T-cell (primary cell): ENCODE measurements around the gene WDR62. TPM values are rescaled to one million over a fixed set of nuclear protein-coding genes. Genes with fewer than 3 reads are reported as not detected.

ENCODE experiments used
- ATAC-seq, 4 experiments: fragments of 200-7000 bp in 3 of 4; fragments of 150-1000 bp in 1 of 4; cut with Tn5 transposase; replicated peaks in 1 of 4; 1 replicate in 3 of 4; 2 replicates in 1 of 4; pipeline ENCODE4 v1.10.0; 2021; ENCODE audit warnings: moderate library complexity in 3 of 4, mild to moderate bottlenecking in 2 of 4, moderate number of reproducible peaks in 1 of 4
- CTCF ChIA-PET, 2 donors: fragments of 300-600 bp; sonication (Branson Sonifier 250); formaldehyde crosslinking; loops; one replicate each; lab custom pipeline; 2022; ENCODE audit warnings: antibody characterized with exemption in 2 of 2; lab: Charles Lee
- POLR2A ChIA-PET, 2 donors: fragments of 300-600 bp; sonication (Branson Sonifier 250); formaldehyde crosslinking; loops; one replicate each; lab custom pipeline; 2022; ENCODE audit warnings: antibody characterized with exemption in 2 of 2; lab: Charles Lee
- DNase-seq, 35 experiments: peaks; one replicate each; pipeline versions ENCODE4 v3.0.0 to v3.0.0-alpha.2; 2013 to 2023
- H3K27ac ChIP-seq: one replicate; pipeline ENCODE4 v1.5.1; 2013; ENCODE audit warnings: low read length
- H3K27me3 ChIP-seq, 2 experiments: replicated peaks in 1 of 2; 1 replicate in 1 of 2; 2 replicates in 1 of 2; pipeline versions ENCODE4 v1.6.1 to v1.7.0; 2013; ENCODE audit warnings: low read length in 1 of 2, mixed read lengths in 1 of 2; ENCODE audit not compliant: control insufficient read depth in 2 of 2, insufficient read depth in 2 of 2; ENCODE audit errors: extremely low read depth in 1 of 2
- H3K36me3 ChIP-seq, 2 donors: 1 replicate in 1 of 2; 2 replicates in 1 of 2; pipeline versions ENCODE4 v1.6.1 to v1.7.0; 2013; ENCODE audit warnings: low read length in 1 of 2; ENCODE audit not compliant: control insufficient read depth in 2 of 2, insufficient read depth in 1 of 2; ENCODE audit errors: extremely low read depth in 1 of 2
- H3K4me1 ChIP-seq, 2 experiments: 1 replicate in 1 of 2; 2 replicates in 1 of 2; pipeline versions ENCODE4 v1.6.1 to v1.7.0; 2013; ENCODE audit warnings: low read length in 2 of 2, mixed read lengths in 1 of 2; ENCODE audit not compliant: insufficient read depth in 2 of 2, control insufficient read depth in 1 of 2; ENCODE audit errors: extremely low read depth in 1 of 2
- H3K4me3 ChIP-seq, 2 donors: 1 replicate in 1 of 2; 2 replicates in 1 of 2; pipeline versions ENCODE4 v1.5.1 to v1.7.0; 2013; ENCODE audit warnings: mild to moderate bottlenecking in 2 of 2, low read length in 1 of 2, moderate library complexity in 1 of 2; ENCODE audit not compliant: control insufficient read depth in 1 of 2; ENCODE audit errors: extremely low read depth in 1 of 2
- H3K9me3 ChIP-seq: 2 replicates; pipeline ENCODE4 v1.7.0; 2013
- H3K27ac Mint-ChIP-seq, 2 donors: one replicate each; pipeline ENCODE4 v1.8.0; 2020 to 2021; ENCODE audit warnings: mild to moderate bottlenecking in 2 of 2, mixed read lengths in 2 of 2
- H3K27me3 Mint-ChIP-seq, 2 donors: one replicate each; pipeline ENCODE4 v1.8.0; 2021 to 2022; ENCODE audit warnings: mixed read lengths in 2 of 2
- H3K36me3 Mint-ChIP-seq: one replicate; pipeline ENCODE4 v1.8.0; 2021; ENCODE audit warnings: mixed read lengths
- H3K4me1 Mint-ChIP-seq, 3 donors: one replicate each; pipeline ENCODE4 v1.8.0; 2020 to 2022; ENCODE audit warnings: mixed read lengths in 3 of 3, mild to moderate bottlenecking in 1 of 3
- H3K4me3 Mint-ChIP-seq, 3 donors: one replicate each; pipeline ENCODE4 v1.8.0; 2020 to 2022; ENCODE audit warnings: mild to moderate bottlenecking in 3 of 3, mixed read lengths in 3 of 3, moderate library complexity in 3 of 3
- H3K9me3 Mint-ChIP-seq, 3 donors: one replicate each; pipeline ENCODE4 v1.8.0; 2020 to 2022; ENCODE audit warnings: mixed read lengths in 3 of 3
- WGBS: methylation state at CpG from one replicate; pipeline ENCODE4 v1.1.5; 2013; ENCODE audit warnings: missing lambda C conversion rate; ENCODE audit not compliant: insufficient coverage; 5-methylcytosine and 5-hydroxymethylcytosine counted together
- total RNA-seq, 35 experiments: library from RNA in 6 of 35; stranded (reverse) in 6 of 35; fragments of 120-200 nt in 1 of 35; gene quantifications; one replicate each; pipeline versions ENCODE4 v1.2.1 to v1.2.4 and lab custom pipeline; 2013 to 2026

The WDR62 gene
- total RNA-seq, 5 donors from 2014 or later (not counting 1 experiment from before 2014, with no cell fraction given) = 1.3 to 3.3 (median 2.2) TPM

DNA sequence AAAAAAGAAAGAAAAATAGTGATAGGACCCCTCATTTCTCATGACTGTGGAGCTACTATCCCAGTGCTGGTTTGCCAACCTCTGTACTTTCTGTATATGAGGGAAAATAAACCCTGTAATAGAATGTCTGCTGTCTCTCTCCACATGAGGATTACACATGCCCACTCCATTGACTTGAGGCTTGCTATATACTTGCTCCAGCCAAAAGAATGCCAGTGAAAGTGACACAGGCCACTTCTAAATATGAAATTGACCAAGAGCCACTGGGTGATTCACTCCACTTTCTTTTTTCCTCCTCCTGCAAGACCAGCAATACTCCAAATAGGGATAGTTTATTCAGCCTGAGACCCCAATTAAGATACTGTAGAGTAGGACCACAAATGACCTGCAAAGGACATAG lies 6.9 kb upstream of the WDR62 start:
- peaks cover 0 to under 1% of the 10 kb centered on the region in 2 experiments for H3K4me1 ChIP-seq
- CTCF ChIA-PET = interaction anchor here in 1 of 2 donors (0.6 kb wide), 1 partner anchor 90 kb away, joined by 4 read pairs; no protein-coding TSS in a partner anchor
- H3K27ac ChIP-seq = no peak overlapping the region
- Mint-ChIP-seq H3K36me3 (peaks cover 18% of the 10 kb centered on the region), H3K4me3 (no peak overlapping the region), H3K27ac (no peak overlapping the region), H3K4me1 (peaks cover 8 to 12% (median 10%) of the 10 kb centered on the region in 3 donors), H3K27me3 (no peaks in the 10 kb centered on the region), H3K9me3 (no peaks in the 10 kb centered on the region)
- H3K4me3 ChIP-seq = no peak overlapping the region
- no peaks in the 10 kb centered on the region for H3K9me3 ChIP-seq
- DNase-seq (no peak), ATAC-seq (no peak)
- H3K36me3 ChIP-seq = peaks cover 0 to 3% of the 10 kb centered on the region in 2 donors
- POLR2A ChIA-PET = no interaction called here
- no peaks in the 10 kb centered on the region for H3K27me3 ChIP-seq

DNA sequence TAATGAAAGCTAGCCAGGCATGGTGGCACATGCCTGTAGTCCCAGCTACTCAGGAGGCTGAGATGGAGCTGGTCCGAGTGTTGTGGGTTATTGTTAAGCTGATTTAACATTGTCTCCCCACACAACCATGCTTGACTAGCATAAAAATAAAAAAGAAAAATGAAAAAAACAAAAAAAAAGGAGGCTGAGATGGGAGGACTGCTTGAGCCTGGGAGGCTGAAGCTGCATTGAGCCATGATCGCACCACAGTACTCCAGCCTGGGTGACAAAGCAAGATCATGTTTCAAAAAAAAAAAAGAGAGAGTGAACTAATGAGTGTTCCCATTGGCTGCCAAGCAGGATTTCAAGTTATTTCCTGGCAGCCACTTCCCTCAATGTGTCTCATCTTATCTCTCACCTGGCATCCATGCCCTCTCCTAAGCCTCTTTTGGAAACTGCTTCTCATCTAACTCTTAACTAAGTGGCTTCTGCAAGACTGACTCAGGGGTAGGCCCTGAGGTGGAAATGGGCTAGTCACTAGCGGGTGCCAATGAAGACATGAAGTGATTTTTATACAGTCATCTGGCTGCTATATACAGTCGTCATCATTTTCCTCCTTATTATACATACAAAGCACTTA lies 5.5 kb upstream of the WDR62 start:
- Histone ChIP-seq H3K4me3 (no peak overlapping the region), H3K27me3 (no peaks in the 10 kb centered on the region), H3K9me3 (no peaks in the 10 kb centered on the region), H3K36me3 (peaks cover 0 to 3% of the 10 kb centered on the region in 2 donors), H3K4me1 (peaks cover 5 to 10% of the 10 kb centered on the region in 2 experiments), H3K27ac (no peak overlapping the region)
- no peaks in the 10 kb centered on the region for H3K27me3 Mint-ChIP-seq
- H3K9me3 Mint-ChIP-seq = no peaks in the 10 kb centered on the region
- CTCF ChIA-PET = no interaction called here
- peaks cover 13 to 18% (median 16%) of the 10 kb centered on the region in 3 donors for H3K4me1 Mint-ChIP-seq
- POLR2A ChIA-PET = no interaction called here
- DNase-seq = no peak
- WGBS = 100% methylated on average over 1 of the region's 4 CpGs
- ATAC-seq = no peak
- H3K36me3 Mint-ChIP-seq = peaks cover 18% of the 10 kb centered on the region
- no peak overlapping the region for H3K4me3 Mint-ChIP-seq
- H3K27ac Mint-ChIP-seq = no peak overlapping the region

DNA sequence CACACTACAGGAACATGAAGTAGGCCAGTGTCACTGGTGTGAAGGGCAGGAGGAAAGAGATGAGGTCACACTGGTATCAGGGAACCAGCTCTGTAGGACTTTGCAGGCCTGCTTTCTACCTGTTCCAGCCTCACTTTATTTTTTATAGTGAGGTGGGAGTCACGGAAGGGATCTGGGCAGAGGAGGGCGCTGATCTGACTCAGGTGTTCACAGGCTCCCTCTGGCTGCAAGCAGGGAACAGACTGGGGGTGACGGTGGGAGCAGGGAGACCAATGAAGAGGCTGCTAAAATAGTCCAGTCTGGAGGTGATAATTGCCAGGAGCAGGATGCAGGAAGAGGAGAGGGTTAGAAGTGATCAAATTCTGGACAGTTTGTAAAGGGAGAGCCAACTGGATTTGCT lies 3.5 kb upstream of the WDR62 start:
- H3K4me3 ChIP-seq = no peak overlapping the region
- 73% methylated on average over 3 of the region's 3 CpGs for WGBS
- no peak overlapping the region for H3K27ac ChIP-seq
- Mint-ChIP-seq H3K4me1 (peaks cover 21 to 25% (median 22%) of the 10 kb centered on the region in 3 donors), H3K36me3 (peaks cover 9% of the 10 kb centered on the region), H3K4me3 (peak overlapping the region in 1 of 3 donors; percentile 37), H3K9me3 (no peaks in the 10 kb centered on the region), H3K27me3 (no peaks in the 10 kb centered on the region), H3K27ac (peak overlapping the region in 1 of 2 donors; percentile 46)
- no peaks in the 10 kb centered on the region for H3K27me3 ChIP-seq
- no peak for ATAC-seq
- peaks cover 12 to 21% of the 10 kb centered on the region in 2 experiments for H3K4me1 ChIP-seq
- no peaks in the 10 kb centered on the region for H3K9me3 ChIP-seq
- no peak for DNase-seq
- CTCF ChIA-PET = no interaction called here
- no peaks in the 10 kb centered on the region for H3K36me3 ChIP-seq
- POLR2A ChIA-PET = no interaction called here

DNA sequence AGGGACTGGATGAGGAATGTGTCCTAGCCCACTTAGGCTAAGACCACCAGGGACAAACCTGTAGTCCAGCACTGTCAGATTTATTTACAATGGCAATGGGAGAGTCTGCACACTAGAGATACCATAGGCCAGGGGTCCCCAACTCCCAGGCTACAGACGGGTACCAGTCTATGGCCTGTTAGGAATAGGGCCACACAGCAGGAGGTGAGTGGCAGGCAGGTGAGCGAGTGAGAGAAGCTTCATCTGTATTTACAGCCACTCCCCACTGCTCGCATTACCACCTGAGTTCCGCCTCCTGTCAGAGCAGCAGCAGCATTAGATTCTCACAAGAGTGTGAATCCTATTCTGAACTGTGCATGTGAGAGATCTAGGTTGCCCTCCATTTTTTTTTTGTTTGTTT lies 3.1 kb upstream of the WDR62 start:
- ATAC-seq = no peak
- no peak for DNase-seq
- peak overlapping the region in 1 of 3 donors; percentile 37 for H3K4me3 Mint-ChIP-seq
- POLR2A ChIA-PET = no interaction called here
- no peak overlapping the region for H3K4me3 ChIP-seq
- peaks cover 8% of the 10 kb centered on the region for H3K36me3 Mint-ChIP-seq
- H3K27me3 Mint-ChIP-seq = no peaks in the 10 kb centered on the region
- CTCF ChIA-PET = no interaction called here
- no peak overlapping the region for H3K27ac ChIP-seq
- H3K27ac Mint-ChIP-seq = peak overlapping the region in 1 of 2 donors; percentile 46
- no peaks in the 10 kb centered on the region for H3K27me3 ChIP-seq
- H3K4me1 ChIP-seq = peaks cover 12 to 21% of the 10 kb centered on the region in 2 experiments
- H3K9me3 Mint-ChIP-seq = no peaks in the 10 kb centered on the region
- H3K36me3 ChIP-seq = no peaks in the 10 kb centered on the region
- no peaks in the 10 kb centered on the region for H3K9me3 ChIP-seq
- H3K4me1 Mint-ChIP-seq = peaks cover 20 to 27% (median 23%) of the 10 kb centered on the region in 3 donors
- no CpG with 5 or more reads among the region's 4 CpGs for WGBS

DNA sequence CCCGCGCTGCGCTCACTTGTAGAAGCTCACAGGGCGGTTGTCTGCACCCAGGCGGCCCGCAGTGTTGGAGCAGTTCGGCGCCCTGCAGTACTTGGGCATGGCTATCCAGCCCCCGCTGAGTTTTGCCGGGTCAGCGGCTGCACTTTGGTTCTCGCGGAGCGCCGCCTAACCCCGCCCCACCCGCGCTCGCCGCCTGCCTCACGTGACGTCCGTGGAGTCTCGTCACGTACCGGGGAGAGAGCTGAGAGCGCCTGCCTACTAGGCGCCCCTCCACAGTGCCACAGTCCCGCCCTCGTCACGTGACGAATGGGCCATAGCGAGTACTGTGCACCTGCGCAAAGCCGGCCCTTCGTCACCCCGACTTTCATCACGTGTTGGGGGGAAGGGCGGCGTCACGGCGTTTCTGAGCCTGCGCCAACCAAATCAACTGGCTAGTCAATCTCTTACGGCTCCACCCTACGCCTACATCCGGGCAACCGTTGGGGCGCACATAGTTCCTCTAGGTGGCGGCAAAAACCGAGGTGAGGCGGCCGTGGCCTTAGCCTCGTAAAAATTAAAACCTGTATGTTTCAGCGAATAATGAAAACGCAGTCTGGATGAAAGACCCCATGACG lies 471 bp upstream of the WDR62 start, which contains the start of gene THAP8:
TSS of gene THAP8 (minus strand) at position 167 of the 614 bp plus-strand sequence. CDS start at position 99, 68 bp downstream.
- H3K4me3 ChIP-seq = peak within 1 kb of the TSS; percentile 90 to 91
- no peaks in the 10 kb centered on the region for H3K27me3 ChIP-seq
- Mint-ChIP-seq H3K36me3 (peaks cover 2% of the 10 kb centered on the region), H3K4me3 (peak within 1 kb of the TSS; percentile 92 to 98 (median 97)), H3K4me1 (peaks cover 20 to 27% (median 23%) of the 10 kb centered on the region in 3 donors), H3K9me3 (no peaks in the 10 kb centered on the region), H3K27me3 (no peaks in the 10 kb centered on the region), H3K27ac (peak within 1 kb of the TSS; percentile 94 to 99)
- ChIA-PET POLR2A (interaction anchor here (0.5 to 1.0 kb wide), 7 partner anchors 40 to 924 kb away, joined by 3 to 13 read pairs (median 3); partner anchors contain the start of gene ALKBH6 (in 1 of the 2)), CTCF (interaction anchor here (0.6 to 1.8 kb wide), 8 partner anchors 40 to 420 kb away, joined by 3 to 10 read pairs (median 3); partner anchors contain the start of gene ALKBH6 (in 1 of the 2))
- under 1% methylated on average over 56 of the region's 56 CpGs for WGBS
- peaks cover 12 to 21% of the 10 kb centered on the region in 2 experiments for H3K4me1 ChIP-seq
- H3K9me3 ChIP-seq = no peaks in the 10 kb centered on the region
- H3K36me3 ChIP-seq = no peaks in the 10 kb centered on the region
- DNase-seq (peak; percentile 99 to 100 (median 100)), ATAC-seq (peak; percentile 85 to 90 (median 86))
- peak within 1 kb of the TSS; percentile 88 for H3K27ac ChIP-seq

DNA sequence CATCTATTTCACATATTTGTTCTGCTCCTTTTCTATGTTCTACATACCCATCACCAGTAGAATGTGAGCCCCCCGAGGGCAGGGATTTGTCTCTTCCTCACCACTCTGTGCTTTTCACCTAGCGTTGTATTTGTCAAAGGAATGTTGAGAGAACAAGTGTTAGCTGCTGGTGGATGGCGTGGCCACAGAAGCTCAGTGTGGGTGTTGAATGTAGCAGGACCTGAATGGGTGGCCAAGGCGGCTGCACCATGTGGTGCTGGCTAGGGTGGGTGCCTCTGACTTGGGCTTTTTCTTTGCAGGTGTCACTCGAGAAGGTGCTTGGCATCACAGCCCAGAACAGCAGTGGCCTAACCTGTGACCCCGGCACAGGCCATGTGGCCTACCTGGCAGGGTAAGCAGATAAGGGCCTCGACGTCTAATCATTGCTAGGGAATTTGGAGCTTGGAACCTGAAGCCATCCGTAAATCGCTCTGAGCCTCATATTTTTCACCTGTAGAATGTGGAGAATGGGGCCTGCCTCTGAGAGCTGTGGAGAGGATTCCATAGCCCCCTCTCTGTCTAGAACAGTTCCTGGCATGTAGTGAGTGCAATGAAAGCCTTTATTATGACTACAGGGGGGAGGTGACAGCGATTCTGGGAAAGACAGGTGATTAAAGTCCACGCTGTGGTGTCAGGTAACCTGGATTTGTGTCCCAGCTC lies 3.9 kb downstream of the WDR62 start:
- no peak overlapping the region for H3K27ac ChIP-seq
- CTCF ChIA-PET = no interaction called here
- WGBS = 94% methylated on average over 11 of the region's 12 CpGs
- POLR2A ChIA-PET = no interaction called here
- peaks cover 8 to 12% of the 10 kb centered on the region in 2 experiments for H3K4me1 ChIP-seq
- H3K4me3 ChIP-seq = no peak overlapping the region
- no peaks in the 10 kb centered on the region for H3K9me3 ChIP-seq
- Mint-ChIP-seq H3K9me3 (no peaks in the 10 kb centered on the region), H3K36me3 (no peaks in the 10 kb centered on the region), H3K27ac (no peak overlapping the region), H3K27me3 (no peaks in the 10 kb centered on the region), H3K4me1 (peaks cover 10 to 16% (median 12%) of the 10 kb centered on the region in 3 donors), H3K4me3 (no peak overlapping the region)
- ATAC-seq (no peak), DNase-seq (no peak)
- H3K27me3 ChIP-seq = no peaks in the 10 kb centered on the region
- no peaks in the 10 kb centered on the region for H3K36me3 ChIP-seq
